ENCODE results near the gene PANK2. TPM values are rescaled to one million over a fixed set of nuclear protein-coding genes. Genes with fewer than 3 reads are reported as not detected.

PANK2 gene
- total RNA-seq, 1 experiment from 2014 or later, result 41.6 TPM

- Histone ChIP-seq H3K27me3 (ENCODE audit: insufficient read depth, low read length) (no peaks in the 10 kb centered on the region), H3K4me2 (ENCODE audit: low read length) (no peak overlapping the region), H3K4me3 (replicated peaks in 1 of 2; ENCODE audit: low read depth in 1 of 2, low read length in 2 of 2) (no peak overlapping the region), H3K9me3 (ENCODE audit: control insufficient read depth in 1 of 2, insufficient read depth in 1 of 2, low read depth in 1 of 2, low read length in 2 of 2) (no peaks in the 10 kb centered on the region), H3K27ac (ENCODE audit: low read depth, low read length) (no peak overlapping the region), H3K79me2 (ENCODE audit: insufficient read depth, low read length) (no peaks in the 10 kb centered on the region), H3K36me3 (ENCODE audit: control insufficient read depth in 1 of 2, insufficient read depth in 2 of 2, low read length in 2 of 2) (peaks cover 11 to 20% of the 10 kb centered on the region in 2 experiments; a peak in 3 of 4 replicates), H3K4me1 (ENCODE audit: control insufficient read depth in 1 of 2, insufficient read depth in 2 of 2, low read length in 2 of 2) (no peaks in the 10 kb centered on the region), H2AFZ (ENCODE audit: low read depth, low read length, poor library complexity, severe bottlenecking) (no peak overlapping the region), H3K9me2 (ENCODE audit: insufficient read depth) (no peaks in the 10 kb centered on the region), H4K20me1 (ENCODE audit: insufficient read depth) (no peaks in the 10 kb centered on the region), H3K9ac (ENCODE audit: low read length) (no peak overlapping the region)
- TF ChIP-seq CEBPB (IDR thresholded peaks at IDR 0.05; ENCODE audit: low read depth), result no peak
- TF ChIP-seq CTCF (IDR thresholded peaks at IDR 0.05 in 2 of 3, conservative IDR thresholded peaks at IDR 0.05 in 1 of 3; ENCODE audit: borderline replicate concordance in 1 of 3, insufficient read depth in 1 of 3, low read depth in 2 of 3, low read length in 2 of 3), result no peak
- TF ChIP-seq TCF7L2 (IDR thresholded peaks at IDR 0.05; ENCODE audit: borderline replicate concordance, extremely low read depth, insufficient read depth, insufficient read length), result no peak
- no peak for TF ChIP-seq JUND (IDR thresholded peaks at IDR 0.05)
- no peak for TF ChIP-seq MAX (IDR thresholded peaks at IDR 0.05)
- intact Hi-C loops (cut with micrococcal nuclease), result no loop called here
- ChIA-PET RAD21 (ENCODE audit: low non-redundant PET in 1 of 2, low total read pairs in 2 of 2, uncharacterized antibody in 2 of 2, unreplicated experiment in 2 of 2) (no interaction called here), POLR2A (no interaction called here), CTCF (interaction anchor here (0.7 kb wide), 1 partner anchor 21 kb away, joined by 3 read pairs; no protein-coding TSS in a partner anchor)
- DNase-seq (ENCODE audit: low read depth, low spot score), result no peak
- BruUV-seq (replicated peaks), result no TSS peak
- no peak for ATAC-seq
Measured at GRCh38 chr20:3875378-3875974, 13.7 kb upstream of the PANK2 start.

GRCh38 chr20:3876000-3876399, 13.2 kb upstream of the PANK2 start:
- CTCF ChIA-PET, result no interaction called here
- H3K27ac ChIP-seq (ENCODE audit: low read depth, low read length), result no peak overlapping the region
- H3K4me2 ChIP-seq (ENCODE audit: low read length), result no peak overlapping the region
- no peaks in the 10 kb centered on the region for H4K20me1 ChIP-seq (ENCODE audit: insufficient read depth)
- no peaks in the 10 kb centered on the region for H3K4me1 ChIP-seq (ENCODE audit: control insufficient read depth in 1 of 2, insufficient read depth in 2 of 2, low read length in 2 of 2)
- no peak overlapping the region for H3K4me3 ChIP-seq (replicated peaks in 1 of 2; ENCODE audit: low read depth in 1 of 2, low read length in 2 of 2)
- no peaks in the 10 kb centered on the region for H3K27me3 ChIP-seq (ENCODE audit: insufficient read depth, low read length)
- BruUV-seq (replicated peaks), result no TSS peak
- no peak overlapping the region for H3K9ac ChIP-seq (ENCODE audit: low read length)
- intact Hi-C loops (cut with micrococcal nuclease), result no loop called here
- DNase-seq (ENCODE audit: low read depth, low spot score), result no peak
- H2AFZ ChIP-seq (ENCODE audit: low read depth, low read length, poor library complexity, severe bottlenecking), result no peak overlapping the region
- H3K79me2 ChIP-seq (ENCODE audit: insufficient read depth, low read length), result no peaks in the 10 kb centered on the region
- no peaks in the 10 kb centered on the region for H3K9me2 ChIP-seq (ENCODE audit: insufficient read depth)
- H3K9me3 ChIP-seq (ENCODE audit: control insufficient read depth in 1 of 2, insufficient read depth in 1 of 2, low read depth in 1 of 2, low read length in 2 of 2), result no peaks in the 10 kb centered on the region
- no peak for ATAC-seq
- RAD21 ChIA-PET (ENCODE audit: low non-redundant PET in 1 of 2, low total read pairs in 2 of 2, uncharacterized antibody in 2 of 2, unreplicated experiment in 2 of 2), result no interaction called here
- POLR2A ChIA-PET, result no interaction called here
- peaks cover 11 to 20% of the 10 kb centered on the region in 2 experiments; a peak in 3 of 4 replicates for H3K36me3 ChIP-seq (ENCODE audit: control insufficient read depth in 1 of 2, insufficient read depth in 2 of 2, low read length in 2 of 2)
- TF ChIP-seq CEBPB (IDR thresholded peaks at IDR 0.05; ENCODE audit: low read depth) (no peak), REST (IDR thresholded peaks at IDR 0.05; ENCODE audit: low read depth) (no peak), SRF (IDR thresholded peaks at IDR 0.05; ENCODE audit: low read depth) (no peak), ZFX (IDR thresholded peaks at IDR 0.05) (no peak), YY1 (IDR thresholded peaks at IDR 0.05; ENCODE audit: extremely low read depth, insufficient replicate concordance, low read depth, low read length) (no peak), POLR2AphosphoS5 (IDR thresholded peaks at IDR 0.05; ENCODE audit: low read depth, low read length) (no peak), TCF7L2 (IDR thresholded peaks at IDR 0.05; ENCODE audit: borderline replicate concordance, extremely low read depth, insufficient read depth, insufficient read length) (no peak), RAD21 (IDR thresholded peaks at IDR 0.05; ENCODE audit: low read depth) (no peak), EZH2phosphoT487 (IDR thresholded peaks at IDR 0.05; ENCODE audit: borderline replicate concordance) (no peak)
